NT2/D1 (cell line): ENCODE results near the gene EDEM3.

Source experiments
- SUZ12 ChIP-seq: IDR thresholded peaks from 2 replicates; pipeline ENCODE4 v1.6.1; 2011; ENCODE audit not compliant: insufficient read length, insufficient read depth; ENCODE audit errors: extremely low read depth
- YY1 ChIP-seq: IDR thresholded peaks from 2 replicates; pipeline ENCODE4 v1.6.1; 2011; ENCODE audit not compliant: insufficient read length, insufficient read depth
- ZNF274 ChIP-seq: IDR thresholded peaks from 2 replicates; pipeline ENCODE4 v1.6.1; 2011; ENCODE audit warnings: mild to moderate bottlenecking, low read depth, low read length

- TF ChIP-seq YY1 (no peak), ZNF274 (no peak), SUZ12 (no peak)
Observed at GRCh38 chr1:184748740-184749139, 5.9 kb downstream of the EDEM3 start.
